Endodermal cell (in vitro differentiated cells): ENCODE results near the gene ZBTB16. TPM values are rescaled to one million over a fixed set of nuclear protein-coding genes. Genes with fewer than 3 reads are reported as not detected.

Experiments used
- DNase-seq: peaks from one replicate; pipeline ENCODE4 v3.0.0-alpha.2; 2017
- H3K27ac ChIP-seq: 2 replicates; pipeline ENCODE4 v1.5.1; 2013; ENCODE audit warnings: mild to moderate bottlenecking, low read depth, low read length, moderate library complexity
- H3K27me3 ChIP-seq: 2 replicates; pipeline ENCODE4 v1.6.1; 2013; ENCODE audit warnings: mild to moderate bottlenecking, low read length, moderate library complexity; ENCODE audit not compliant: insufficient read depth, control insufficient read depth, poor library complexity, severe bottlenecking
- H3K36me3 ChIP-seq: 2 replicates; pipeline ENCODE4 v1.7.0; 2013; ENCODE audit warnings: mild to moderate bottlenecking, low read length, moderate library complexity; ENCODE audit not compliant: control insufficient read depth, insufficient read depth
- H3K4me1 ChIP-seq: one replicate; pipeline ENCODE4 v1.7.0; 2013; ENCODE audit warnings: low read length; ENCODE audit not compliant: control insufficient read depth, insufficient read depth
- H3K4me3 ChIP-seq: 2 replicates; pipeline ENCODE4 v1.5.1; 2013; ENCODE audit warnings: mild to moderate bottlenecking, low read length, moderate library complexity
- H3K9ac ChIP-seq: 2 replicates; pipeline ENCODE4 v1.6.1; 2013; ENCODE audit warnings: mild to moderate bottlenecking, low read length, moderate library complexity; ENCODE audit not compliant: poor library complexity, severe bottlenecking; ENCODE audit errors: extremely low read depth
- H3K9me3 ChIP-seq: 2 replicates; pipeline ENCODE4 v1.6.1; 2013; ENCODE audit warnings: mild to moderate bottlenecking, low read length, moderate library complexity; ENCODE audit not compliant: control insufficient read depth
- H3K27ac Mint-ChIP-seq: 2 replicates; pipeline ENCODE4 v1.8.0; 2020; ENCODE audit warnings: mixed read lengths
- H3K27me3 Mint-ChIP-seq: 2 replicates; pipeline ENCODE4 v1.8.0; 2021; ENCODE audit warnings: mild to moderate bottlenecking, mixed read lengths; ENCODE audit not compliant: insufficient read depth
- H3K36me3 Mint-ChIP-seq: 2 replicates; pipeline ENCODE4 v1.8.0; 2020; ENCODE audit warnings: low read depth, mixed read lengths
- H3K4me1 Mint-ChIP-seq: 2 replicates; pipeline ENCODE4 v1.8.0; 2020; ENCODE audit warnings: mixed read lengths
- H3K4me3 Mint-ChIP-seq: 2 replicates; pipeline ENCODE4 v1.8.0; 2020; ENCODE audit warnings: mild to moderate bottlenecking, moderate library complexity, mixed read lengths
- H3K9me3 Mint-ChIP-seq: 2 replicates; pipeline ENCODE4 v1.8.0; 2020; ENCODE audit warnings: mild to moderate bottlenecking, mixed read lengths
- CTCF ChIP-seq: fragments of 200-600 bp; sonication (generic); conservative IDR thresholded peaks from 2 replicates; pipeline ENCODE4 v1.5.0; 2021; ENCODE audit warnings: antibody characterized with exemption, mild to moderate bottlenecking
- WGBS, 2 experiments: methylation state at CpG; one replicate each; pipeline versions ENCODE4 v1.1.5 to v1.1.7; 2013; ENCODE audit warnings: missing lambda C conversion rate in 2 of 2, mixed read lengths in 1 of 2; ENCODE audit not compliant: insufficient coverage in 1 of 2, insufficient read length in 1 of 2; 5-methylcytosine and 5-hydroxymethylcytosine counted together
- total RNA-seq, 2 donors: library from RNA; stranded (reverse); fragmentation: NEBNext Ultra II Directional in 1 of 2; extraction: Animal tissue kit (Norgen Biotek cat#: 25700) in 1 of 2; gene quantifications; 2 replicates in 1 of 2; 3 replicates in 1 of 2; pipeline ENCODE4 v1.2.1, GENCODE V29; 2021

ZBTB16 gene
- total RNA-seq, 2 donors from 2014 or later: 4.1 to 5.8 TPM

- Histone ChIP-seq H3K4me3 (no peak overlapping the region), H3K36me3 (no peaks in the 10 kb centered on the region), H3K27me3 (no peaks in the 10 kb centered on the region), H3K9me3 (no peaks in the 10 kb centered on the region), H3K4me1 (peaks cover 3% of the 10 kb centered on the region), H3K9ac (no peak overlapping the region), H3K27ac (no peak overlapping the region)
- WGBS, 2 experiments: 99 to 100% methylated on average over 1 to 2 of the region's 2 CpGs
- Mint-ChIP-seq H3K4me1 (peaks cover 17% of the 10 kb centered on the region), H3K9me3 (no peaks in the 10 kb centered on the region), H3K27me3 (peaks cover 3% of the 10 kb centered on the region), H3K36me3 (no peaks in the 10 kb centered on the region), H3K4me3 (no peak overlapping the region), H3K27ac (no peak overlapping the region)
- TF ChIP-seq CTCF: no peak
- no peak for DNase-seq
Observed at GRCh38 chr11:114145166-114145775, 85.8 kb downstream of the ZBTB16 start.

GRCh38 chr11:114147375-114148012 is 88.0 kb downstream of the ZBTB16 start:
- peaks cover 3% of the 10 kb centered on the region for H3K4me1 ChIP-seq
- H3K27ac ChIP-seq: no peak overlapping the region
- Mint-ChIP-seq H3K9me3 (no peaks in the 10 kb centered on the region), H3K27me3 (peaks cover 18% of the 10 kb centered on the region), H3K4me1 (peaks cover 17% of the 10 kb centered on the region), H3K36me3 (no peaks in the 10 kb centered on the region), H3K4me3 (no peak overlapping the region), H3K27ac (no peak overlapping the region)
- H3K9ac ChIP-seq: no peak overlapping the region
- 88 to 93% methylated on average over 3 to 5 of the region's 5 CpGs for WGBS, 2 experiments
- H3K9me3 ChIP-seq: no peaks in the 10 kb centered on the region
- no peak for DNase-seq
- H3K27me3 ChIP-seq: no peaks in the 10 kb centered on the region
- H3K4me3 ChIP-seq: no peak overlapping the region
- H3K36me3 ChIP-seq: no peaks in the 10 kb centered on the region
- no peak for TF ChIP-seq CTCF

GRCh38 chr11:114148013-114148382 is 88.5 kb downstream of the ZBTB16 start:
- no peak overlapping the region for H3K9ac ChIP-seq
- DNase-seq: peak; percentile 62
- no peaks in the 10 kb centered on the region for H3K27me3 ChIP-seq
- Mint-ChIP-seq H3K36me3 (no peaks in the 10 kb centered on the region), H3K27me3 (peaks cover 22% of the 10 kb centered on the region), H3K4me3 (no peak overlapping the region), H3K27ac (no peak overlapping the region), H3K4me1 (peaks cover 17% of the 10 kb centered on the region), H3K9me3 (no peaks in the 10 kb centered on the region)
- H3K36me3 ChIP-seq: no peaks in the 10 kb centered on the region
- H3K9me3 ChIP-seq: no peaks in the 10 kb centered on the region
- H3K4me3 ChIP-seq: no peak overlapping the region
- no peak for TF ChIP-seq CTCF
- no peak overlapping the region for H3K27ac ChIP-seq
- WGBS, 2 experiments: 38 to 46% methylated on average over 5 of the region's 5 CpGs
- peaks cover 3% of the 10 kb centered on the region for H3K4me1 ChIP-seq
